Tibial nerve (tissue), 4 donors: ENCODE data around the gene KCNIP3.

ENCODE experiments used
- EP300 ChIP-seq, 2 donors: sonication (generic); formaldehyde crosslinking; IDR thresholded peaks; one replicate each; pipeline ENCODE4 v1.6.1; 2017; ENCODE audit warnings: antibody characterized with exemption in 2 of 2, mild to moderate bottlenecking in 1 of 2
- POLR2A ChIP-seq, 2 donors: fragments of 450-650 bp; IDR thresholded peaks; one replicate each; pipeline ENCODE4 v1.6.1; 2017; ENCODE audit warnings: antibody characterized with exemption in 2 of 2, mild to moderate bottlenecking in 2 of 2, moderate library complexity in 2 of 2
- TF ChIP-seq, protein P1 (sequence below), 5 experiments: fragments of 200-600 bp in 3 of 5; fragments of 450-650 bp in 2 of 5; sonication (generic) in 3 of 5; IDR thresholded peaks; one replicate each; pipeline ENCODE4 v1.5.1; 2016 to 2019; ENCODE audit warnings: antibody characterized with exemption in 5 of 5, mild to moderate bottlenecking in 3 of 5, moderate library complexity in 2 of 5

DNA sequence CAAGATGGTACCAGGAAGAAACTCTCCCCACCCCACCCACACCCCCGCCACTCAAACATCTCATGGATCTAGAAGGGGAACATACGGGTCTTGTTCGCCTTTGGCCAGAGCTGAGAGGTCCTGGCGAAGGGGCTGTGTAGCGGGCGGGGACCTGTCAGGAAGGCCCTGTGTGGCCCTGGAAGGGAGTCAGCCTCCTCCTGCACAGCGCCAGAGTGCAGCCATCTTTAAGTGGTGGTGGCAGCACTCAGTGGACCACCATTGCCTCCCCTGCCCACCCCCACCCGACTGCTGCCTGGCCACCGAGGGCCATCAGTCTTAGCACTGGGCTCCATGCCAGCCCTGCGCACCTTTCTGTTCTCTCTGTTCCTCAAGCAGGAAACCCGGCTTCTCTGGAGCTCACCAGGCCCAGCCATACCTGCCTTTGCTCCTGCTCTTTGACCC lies 93.8 kb downstream of the KCNIP3 start:
- TF ChIP-seq, protein P1, sequence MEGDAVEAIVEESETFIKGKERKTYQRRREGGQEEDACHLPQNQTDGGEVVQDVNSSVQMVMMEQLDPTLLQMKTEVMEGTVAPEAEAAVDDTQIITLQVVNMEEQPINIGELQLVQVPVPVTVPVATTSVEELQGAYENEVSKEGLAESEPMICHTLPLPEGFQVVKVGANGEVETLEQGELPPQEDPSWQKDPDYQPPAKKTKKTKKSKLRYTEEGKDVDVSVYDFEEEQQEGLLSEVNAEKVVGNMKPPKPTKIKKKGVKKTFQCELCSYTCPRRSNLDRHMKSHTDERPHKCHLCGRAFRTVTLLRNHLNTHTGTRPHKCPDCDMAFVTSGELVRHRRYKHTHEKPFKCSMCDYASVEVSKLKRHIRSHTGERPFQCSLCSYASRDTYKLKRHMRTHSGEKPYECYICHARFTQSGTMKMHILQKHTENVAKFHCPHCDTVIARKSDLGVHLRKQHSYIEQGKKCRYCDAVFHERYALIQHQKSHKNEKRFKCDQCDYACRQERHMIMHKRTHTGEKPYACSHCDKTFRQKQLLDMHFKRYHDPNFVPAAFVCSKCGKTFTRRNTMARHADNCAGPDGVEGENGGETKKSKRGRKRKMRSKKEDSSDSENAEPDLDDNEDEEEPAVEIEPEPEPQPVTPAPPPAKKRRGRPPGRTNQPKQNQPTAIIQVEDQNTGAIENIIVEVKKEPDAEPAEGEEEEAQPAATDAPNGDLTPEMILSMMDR (IDR thresholded peaks at IDR 0.05) = no peak
- TF ChIP-seq POLR2A (IDR thresholded peaks at IDR 0.05) (no peak), EP300 (IDR thresholded peaks at IDR 0.05) (no peak)
